Measurements from ENCODE around the gene PEX11A.

GRCh38 chr15:89631902-89632264, 58.7 kb downstream of the PEX11A start:
- TF ChIP-seq CTCF (IDR thresholded peaks at IDR 0.05; ENCODE audit: low read depth, low read length, poor library complexity, severe bottlenecking) (no peak), EZH2phosphoT487 (IDR thresholded peaks at IDR 0.05; ENCODE audit: borderline replicate concordance, low read length) (no peak)
